NCI-H748 treated with DMSO at 0.1 percent for 48 hours (cell line): ENCODE measurements around the gene SCYGR1.
"Not testable (repeated sequence)": the region's sequence is repeated elsewhere in the genome, so short reads cannot be mapped to it uniquely, and the experiment has no call there.

Experiments used
- DNase-seq: peaks from one replicate; lab custom pipeline; 2025; lab: John Stamatoyannopoulos, UW

Gene SCYGR1

DNA sequence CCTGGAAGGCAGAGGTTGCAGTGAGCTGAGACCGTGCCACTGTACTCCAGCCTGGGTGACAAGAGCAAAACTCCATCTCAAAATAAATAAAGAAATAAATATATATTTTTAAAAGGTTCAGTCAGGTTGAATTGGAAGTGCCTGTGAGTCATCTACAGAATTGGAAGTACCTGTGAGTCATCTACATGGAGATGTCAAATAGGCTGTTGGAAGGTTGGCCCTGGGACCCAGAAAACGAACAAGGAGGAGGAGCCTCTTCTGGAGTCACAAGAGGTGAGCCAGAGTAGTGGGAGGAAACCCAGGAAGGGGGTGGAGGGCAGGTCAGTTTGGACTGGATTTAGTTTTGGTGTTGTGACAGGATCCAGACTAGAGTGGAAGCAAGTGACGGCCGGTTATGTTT lies 15.2 kb upstream of the SCYGR1 start:
- DNase-seq: no peak

DNA sequence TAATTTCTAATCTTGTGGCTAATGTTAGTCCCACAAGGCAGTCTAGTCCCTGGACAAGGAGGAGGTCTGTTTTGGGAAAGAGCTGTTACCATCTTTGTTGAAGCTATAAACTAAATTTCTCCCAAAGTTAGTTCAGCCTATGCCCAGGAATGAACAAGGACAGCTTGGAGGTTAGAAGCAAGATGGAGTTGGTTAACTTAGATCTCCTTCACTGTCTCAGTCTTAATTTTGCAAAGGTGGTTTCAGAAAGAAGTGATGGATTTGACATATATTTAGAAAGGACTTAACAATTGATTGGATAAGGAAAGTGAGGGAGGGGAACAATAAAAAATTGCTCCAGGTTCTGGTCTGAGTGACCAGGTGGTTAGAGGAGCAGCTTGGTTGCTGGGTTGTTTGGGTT lies 14.6 kb upstream of the SCYGR1 start:
- no peak for DNase-seq

DNA sequence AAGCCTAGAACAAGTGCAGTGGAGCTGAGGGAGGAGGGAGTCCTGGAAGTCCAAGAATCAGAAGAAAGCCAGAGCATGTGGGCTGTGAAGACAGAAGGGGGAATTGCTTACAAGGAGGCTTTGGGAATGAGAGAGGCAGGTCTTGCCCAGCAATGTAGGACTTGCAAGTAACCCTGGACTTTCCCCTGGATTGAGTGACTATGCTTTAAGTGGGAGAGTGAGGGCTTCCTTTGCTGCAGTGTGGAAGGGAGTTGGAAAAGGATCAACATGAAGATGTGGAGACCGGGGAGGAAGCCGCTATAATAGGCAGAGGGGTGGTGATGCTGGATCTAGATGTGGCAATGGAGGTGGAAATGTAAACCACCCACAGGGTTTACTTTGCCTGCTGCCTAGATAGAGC lies 13.8 kb upstream of the SCYGR1 start:
- no peak for DNase-seq

DNA sequence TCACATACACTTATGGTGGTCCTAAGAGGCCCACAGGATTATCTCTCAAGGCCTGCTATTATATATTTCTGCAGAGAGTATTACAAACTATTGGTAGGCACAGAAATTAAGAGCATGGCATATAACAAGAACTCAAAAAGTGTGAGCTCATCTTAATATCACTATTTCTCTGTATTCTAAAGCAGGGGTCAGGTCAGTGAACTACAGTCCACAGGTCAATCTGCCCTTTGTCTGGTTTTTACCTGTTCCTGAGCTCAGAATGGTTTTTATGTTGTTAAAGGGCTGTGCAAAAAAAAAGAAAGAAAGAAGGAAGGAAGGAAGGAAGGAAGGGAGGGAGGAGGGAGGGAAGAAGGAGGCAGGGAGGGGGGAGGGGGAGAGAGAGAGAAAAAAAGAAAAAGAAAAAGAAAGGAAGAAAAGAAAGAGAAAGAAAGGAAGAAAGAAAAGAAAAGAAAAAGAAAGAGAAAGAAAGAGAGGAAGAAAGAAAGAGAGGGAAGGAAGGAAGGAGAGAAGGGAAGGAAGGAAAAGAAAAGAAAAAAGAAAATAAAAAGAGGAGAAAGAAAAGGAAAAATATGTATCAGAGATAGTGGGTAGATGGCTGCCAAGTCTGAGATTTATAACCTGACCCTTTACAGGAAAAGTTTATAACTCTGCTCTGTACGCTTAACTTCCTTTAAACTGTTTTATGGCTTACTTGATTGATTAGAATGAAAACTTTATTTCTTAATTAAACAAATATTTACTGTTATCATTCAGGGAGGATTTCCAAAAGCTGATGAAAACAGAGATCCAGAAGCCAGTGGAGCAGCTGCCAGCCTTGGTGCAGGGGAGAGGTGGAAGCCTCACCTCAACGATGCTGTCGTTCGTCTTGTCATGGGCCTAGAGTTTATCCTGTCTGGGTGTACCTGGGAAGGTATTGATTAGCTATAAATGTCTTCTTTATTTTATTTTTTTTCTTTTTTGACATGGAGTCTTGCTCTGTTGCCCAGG lies 11.2 kb upstream of the SCYGR1 start:
- no peak for DNase-seq

DNA sequence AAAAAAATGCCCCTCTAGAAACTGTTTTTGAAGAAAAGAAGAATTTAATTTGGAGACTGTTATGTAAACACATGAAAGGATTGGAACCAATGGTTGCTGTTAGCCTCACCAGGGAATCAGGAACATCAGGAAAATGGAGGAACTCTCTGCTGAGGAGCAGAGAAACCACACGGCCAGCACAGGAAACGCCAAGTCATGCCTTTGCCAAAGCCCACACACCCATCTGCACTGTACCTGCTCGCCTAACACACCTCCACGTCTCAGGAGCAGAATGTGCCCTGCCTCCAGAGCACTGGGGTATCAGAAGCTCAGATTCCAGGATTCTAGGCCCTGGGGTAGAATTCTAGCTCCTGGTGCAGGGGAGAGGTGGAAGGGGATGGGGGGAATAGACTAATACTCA lies 9.8 kb upstream of the SCYGR1 start:
- no peak for DNase-seq

DNA sequence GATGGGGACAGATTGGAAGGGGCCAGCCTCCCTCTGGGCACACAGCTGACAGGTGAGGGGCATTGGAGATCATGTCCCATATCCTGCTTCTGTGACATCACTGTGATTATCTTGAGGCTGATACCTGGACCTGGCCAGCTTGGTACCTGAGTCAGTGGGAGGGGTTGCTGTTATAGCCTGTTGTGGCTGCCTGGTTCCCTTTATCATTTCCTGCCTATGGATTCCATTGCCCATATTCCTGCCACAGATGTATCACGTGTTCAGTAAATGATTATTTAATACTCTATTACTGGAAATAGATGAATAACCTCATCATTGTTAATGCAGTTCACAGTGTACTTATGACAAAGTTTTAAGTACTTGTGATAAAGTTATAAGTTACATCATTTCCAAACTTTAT lies 7.8 kb upstream of the SCYGR1 start:
- no peak for DNase-seq

DNA sequence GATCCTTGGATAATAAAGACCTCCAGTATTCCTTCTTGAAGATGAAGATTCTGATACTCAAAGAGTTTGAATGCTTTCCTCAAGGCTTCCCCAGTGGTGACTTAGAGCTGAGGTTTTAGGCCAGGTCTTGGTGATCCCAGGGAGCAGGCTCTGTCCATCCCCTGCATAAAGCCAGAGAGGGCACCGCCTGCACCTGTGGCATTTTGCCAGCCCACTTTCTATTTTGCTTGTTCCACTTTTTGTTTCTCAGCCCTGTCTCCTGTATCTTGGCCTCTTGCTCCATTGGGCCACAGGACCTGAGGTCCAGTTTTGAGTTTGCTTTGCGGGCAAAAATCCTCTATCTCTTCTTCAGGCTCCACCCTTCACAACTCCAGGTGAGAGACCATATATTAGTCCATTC lies 6.7 kb upstream of the SCYGR1 start:
- no peak for DNase-seq

DNA sequence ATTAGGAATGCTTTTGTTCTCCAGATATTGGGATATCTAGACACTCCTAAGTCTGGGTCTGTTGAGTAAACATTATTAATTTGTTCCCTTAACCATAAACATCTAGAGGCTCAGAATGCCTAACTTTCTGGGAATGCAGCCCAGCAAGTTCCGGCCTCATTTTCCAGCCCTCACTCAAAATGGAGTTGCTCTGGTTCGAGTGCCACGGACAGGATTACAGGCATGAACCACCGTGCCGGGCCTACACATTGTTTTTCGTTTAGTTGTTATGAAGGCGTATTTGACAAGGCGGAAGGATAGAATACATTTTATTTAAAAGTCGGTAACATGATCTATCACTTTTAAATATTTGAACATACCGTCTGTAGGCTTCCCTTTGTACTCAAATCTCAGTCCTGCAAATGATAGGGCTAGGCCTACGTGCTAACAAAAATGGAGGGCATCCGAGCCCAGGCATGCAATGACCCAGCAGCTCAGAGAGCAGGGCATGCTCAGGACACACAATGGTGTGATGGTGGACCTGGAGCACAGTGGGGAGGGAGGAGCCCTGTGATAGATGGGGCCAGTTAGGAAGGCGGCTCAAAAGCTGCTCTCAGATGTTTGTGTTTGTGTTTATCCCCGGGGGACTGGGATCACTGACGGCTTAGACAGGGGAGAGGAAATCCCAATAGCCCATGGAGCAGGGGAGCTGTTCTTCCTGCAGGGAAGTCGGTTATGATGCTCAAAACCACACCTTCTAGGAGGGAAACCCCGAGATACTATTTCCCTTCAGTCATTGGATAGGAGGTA lies 2.9 kb upstream of the SCYGR1 start:
- no peak for DNase-seq

DNA sequence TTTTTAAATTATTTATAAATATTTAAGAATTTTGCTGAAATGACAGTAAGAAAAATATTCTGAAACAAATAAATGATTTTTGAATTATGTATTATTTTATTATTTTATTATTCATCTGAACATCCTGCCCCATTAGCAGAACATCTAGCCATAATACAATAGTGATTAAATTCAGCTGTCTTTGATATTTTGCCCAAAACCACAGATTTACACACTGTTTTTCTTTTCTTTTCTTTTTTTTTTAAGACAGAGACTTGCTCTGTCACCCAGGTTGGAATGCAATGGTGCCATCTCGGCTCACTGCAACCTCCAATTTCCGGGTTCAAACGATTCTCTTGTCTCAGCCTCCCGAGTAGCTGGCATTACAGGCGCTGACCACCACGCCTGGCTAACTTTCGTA lies 1.9 kb upstream of the SCYGR1 start:
- DNase-seq: no peak

DNA sequence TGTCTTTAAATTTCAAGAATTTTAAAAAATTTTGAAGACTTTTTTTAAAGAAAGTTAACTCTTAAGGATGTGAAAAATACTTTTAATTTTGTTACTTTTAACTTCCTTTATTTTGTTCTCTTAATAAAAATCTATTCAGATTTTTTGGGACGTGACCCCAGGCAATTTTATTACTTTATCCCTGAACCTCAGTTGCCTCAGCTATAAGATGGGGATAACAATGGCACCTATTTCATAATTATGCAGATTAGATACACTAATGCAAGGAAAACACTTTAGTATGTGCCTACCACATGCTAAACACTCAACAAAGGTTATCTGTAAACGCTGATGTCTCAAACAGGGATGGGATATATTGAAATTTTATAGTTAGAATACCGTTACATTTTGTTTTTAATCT lies 1.5 kb upstream of the SCYGR1 start:
- no peak for DNase-seq

DNA sequence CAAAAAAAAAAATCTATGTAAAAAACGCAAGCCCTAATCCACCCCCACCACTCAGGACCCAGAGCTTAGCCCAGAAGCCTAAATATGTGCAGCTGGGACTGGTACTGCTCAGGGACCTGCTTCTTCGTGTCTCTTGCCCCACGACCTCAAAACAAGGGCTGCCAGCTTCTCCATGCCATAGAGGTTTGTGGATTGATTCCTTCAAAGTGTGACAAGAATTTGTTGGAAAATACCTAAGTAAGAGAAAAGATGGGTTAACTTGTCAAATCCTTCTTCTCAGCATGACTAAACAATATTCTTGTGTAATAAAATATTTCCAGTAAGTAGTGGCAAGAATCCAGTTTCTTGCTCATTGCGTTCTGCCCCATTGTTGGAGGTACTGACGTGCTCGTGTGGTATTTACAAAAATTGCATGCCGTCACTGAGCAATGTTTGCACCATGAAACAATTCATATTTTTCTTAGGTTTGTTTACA lies 825 bp upstream of the SCYGR1 start:
- DNase-seq: no peak

DNA sequence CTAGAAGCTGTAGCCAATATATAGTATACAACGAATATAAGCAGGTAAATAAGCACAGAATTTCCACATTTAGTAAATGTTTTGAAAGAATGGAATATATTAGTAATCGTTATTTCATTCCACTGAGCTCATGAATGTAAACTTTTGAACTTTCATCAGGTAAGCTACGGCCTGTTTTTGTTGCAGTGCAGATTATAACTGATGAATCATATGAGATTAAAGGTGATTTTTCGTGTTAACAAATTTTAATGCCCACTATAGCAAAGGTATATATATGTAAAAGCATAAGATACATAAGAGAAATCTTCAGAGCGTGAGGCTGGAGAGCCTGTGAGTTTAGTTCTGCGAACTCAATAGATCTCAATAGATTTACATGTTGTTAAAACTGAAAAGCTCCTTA lies 1.1 kb downstream of the SCYGR1 start:
- no peak for DNase-seq

DNA sequence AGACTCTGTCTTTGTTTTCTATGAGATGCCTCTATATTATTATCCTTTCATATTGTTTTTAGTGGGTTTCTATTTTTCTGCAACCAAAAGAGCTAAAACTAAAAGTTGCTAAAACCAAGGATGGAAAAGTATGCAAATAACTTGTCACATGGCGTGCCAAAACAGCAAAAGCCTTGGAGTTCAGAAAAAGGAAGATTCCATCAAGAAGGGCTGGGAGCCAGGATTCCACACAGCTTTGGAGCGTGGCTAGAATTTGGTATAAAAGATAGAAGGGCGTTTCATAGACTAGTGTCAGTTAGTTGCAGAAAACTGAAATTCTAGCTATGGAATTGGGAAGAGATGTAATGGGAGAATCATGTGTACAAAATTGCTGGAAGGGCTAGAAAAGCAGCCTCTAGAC lies 4.1 kb downstream of the SCYGR1 start:
- no peak for DNase-seq

DNA sequence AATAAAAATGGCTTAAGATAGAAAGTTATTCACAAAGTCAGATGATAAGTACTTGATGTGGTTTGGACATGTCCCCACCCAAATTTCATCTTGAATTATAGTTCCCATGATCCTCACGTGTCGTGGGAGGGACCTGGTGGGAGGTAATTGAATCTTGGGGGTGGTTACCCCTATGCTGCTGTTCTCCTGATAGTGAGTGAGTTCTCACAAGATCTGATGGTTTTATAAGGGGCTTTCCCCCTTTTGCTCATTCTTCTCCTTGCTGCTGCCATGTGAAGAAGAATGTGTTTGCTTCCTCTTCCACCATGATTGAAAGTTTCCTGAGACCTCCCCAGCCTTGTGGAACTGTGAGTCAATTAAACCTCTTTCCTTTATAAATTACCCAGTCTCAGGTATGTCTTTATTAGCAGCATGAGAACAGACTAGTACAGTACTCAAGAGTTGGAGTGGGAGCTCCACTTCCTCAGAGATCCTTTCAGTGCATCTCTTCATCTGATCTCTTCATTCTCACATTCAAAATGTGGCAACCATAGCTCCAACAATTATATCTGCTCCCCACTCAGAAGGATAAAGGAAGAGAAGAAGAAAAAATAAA lies 5.4 kb downstream of the SCYGR1 start:
- DNase-seq: not testable (repeated sequence)

DNA sequence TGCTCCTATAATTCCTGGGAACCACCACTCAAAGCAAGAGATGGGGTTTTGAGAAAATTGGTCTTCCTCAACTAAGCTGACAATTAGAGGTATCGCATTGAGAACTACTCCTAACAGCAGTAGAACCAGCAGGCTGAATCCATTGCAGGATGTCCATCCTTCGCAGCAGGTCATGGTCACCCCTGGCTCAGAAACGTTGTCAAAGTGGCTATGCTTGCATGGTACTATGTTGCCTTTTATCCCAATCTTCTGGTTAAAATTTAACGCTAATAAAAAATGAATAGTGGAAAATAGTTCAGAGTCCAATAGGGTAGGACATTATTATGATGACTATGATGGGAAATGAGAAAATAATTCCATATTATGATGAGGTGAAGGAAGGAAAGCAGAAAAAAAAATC lies 8.7 kb downstream of the SCYGR1 start, which contains the start of gene TM4SF20:
TM4SF20 (minus strand) TSS at position 212 of the 400 bp plus-strand sequence; CDS start at position 174, 38 bp downstream.
- no peak for DNase-seq

DNA sequence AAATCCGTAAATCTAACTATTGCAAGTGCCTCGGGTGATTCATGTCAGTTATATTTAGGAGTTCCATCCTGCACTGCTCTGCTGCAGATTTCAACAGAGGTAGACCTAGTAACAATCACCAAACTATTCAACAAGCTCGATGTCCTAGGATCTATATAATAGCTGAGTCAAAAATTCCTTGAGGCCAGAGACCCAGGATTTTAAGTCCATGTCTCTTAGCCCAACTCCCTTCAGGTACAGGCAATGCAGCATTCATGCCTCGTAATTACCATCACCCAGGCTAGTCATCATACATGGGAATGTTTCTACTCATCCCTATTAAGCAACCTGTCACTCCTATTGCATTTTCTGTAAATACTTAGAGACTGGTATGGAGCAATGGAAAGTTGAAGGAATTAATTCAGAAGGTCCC lies 9.4 kb downstream of the SCYGR1 start:
- no peak for DNase-seq

DNA sequence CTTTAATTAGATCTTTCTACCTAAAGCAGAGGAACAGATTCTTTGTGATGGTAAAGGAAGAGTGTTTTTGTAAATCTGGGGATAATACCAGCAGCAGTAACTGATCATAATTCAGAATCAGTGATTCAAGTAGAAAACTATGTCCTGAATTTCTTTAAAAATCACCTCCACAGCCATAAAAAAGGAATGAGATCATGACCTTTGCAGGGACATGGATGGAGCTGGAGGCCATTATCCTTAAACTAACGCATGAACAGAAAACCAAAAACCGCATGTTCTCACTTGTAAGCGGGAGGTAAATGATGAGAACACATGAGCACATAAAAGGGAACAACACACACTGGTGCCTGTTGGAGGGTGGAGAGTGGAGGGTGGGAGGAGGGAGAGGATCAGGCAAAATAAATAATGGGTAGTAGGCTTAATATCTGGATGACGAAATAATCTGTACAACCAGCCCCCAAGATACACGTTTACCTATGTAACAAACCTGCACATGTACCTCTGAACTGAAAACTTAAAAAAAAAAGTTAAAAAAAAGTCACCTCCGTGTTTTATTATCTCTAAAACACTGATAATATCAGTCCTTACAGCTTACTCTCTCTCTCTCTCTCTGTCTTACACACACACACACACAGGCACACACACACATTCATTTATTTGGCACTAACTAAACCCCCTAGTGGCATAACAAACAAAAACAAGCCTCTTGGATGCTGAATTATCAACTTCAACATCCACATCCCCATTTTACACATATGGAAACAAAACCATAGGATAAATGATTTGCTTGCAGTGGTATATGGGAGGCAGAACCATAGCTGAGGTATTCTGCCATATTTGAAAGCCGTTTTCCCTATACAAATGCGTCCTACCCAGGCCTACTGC lies 10.0 kb downstream of the SCYGR1 start:
- DNase-seq: no peak

DNA sequence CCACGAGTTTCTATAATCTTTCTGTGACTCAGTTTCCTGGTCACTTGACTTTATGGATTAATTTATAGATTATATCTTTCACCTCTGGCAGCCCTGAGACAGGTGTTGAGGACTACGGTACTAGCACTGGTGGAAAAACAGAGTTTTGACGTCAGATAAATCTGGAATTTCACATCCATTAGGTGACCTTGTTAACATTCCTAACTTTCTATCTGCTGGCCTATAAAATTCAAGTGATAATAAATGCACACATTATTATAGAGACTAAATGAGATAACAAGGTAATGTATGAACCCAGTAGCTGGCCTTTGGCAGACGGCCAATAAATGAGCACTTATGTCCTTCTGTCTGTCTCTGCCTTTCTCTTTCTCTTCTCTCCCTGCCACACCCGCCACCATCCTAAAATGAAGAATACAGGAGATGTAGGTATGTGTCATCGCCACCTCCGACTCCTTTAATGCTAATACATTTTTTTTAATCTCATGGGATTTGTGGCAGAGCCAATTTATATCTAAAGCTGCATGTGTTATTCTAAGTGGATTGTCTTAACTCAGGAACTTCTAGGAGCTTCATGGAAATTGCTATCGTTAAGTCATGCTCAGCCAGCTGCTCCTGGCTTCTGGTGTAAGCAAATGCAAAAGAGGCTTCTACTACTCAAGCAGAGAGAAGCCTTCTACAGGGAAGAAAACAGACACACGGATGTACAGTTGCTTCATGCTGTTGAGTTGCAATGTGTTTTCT lies 10.9 kb downstream of the SCYGR1 start:
- peak; percentile 9 for DNase-seq

DNA sequence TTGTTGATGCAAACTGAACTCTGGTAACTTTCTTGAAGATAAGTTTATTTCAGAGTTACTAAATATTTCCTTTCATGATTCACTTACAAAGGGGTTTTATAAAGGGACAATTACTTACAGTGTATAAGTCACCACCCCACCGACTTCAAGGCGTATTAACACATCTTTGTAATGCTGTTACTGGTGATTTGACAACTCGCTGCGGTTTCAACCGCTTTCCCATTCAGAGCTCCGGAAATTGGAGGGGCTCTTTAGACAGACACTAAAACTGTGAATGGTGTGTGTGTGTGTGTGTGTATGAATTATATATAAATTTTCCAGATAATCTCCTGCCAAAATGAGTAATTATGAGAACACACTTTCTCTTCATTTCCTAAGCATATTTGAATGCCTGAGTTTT lies 13.6 kb downstream of the SCYGR1 start:
- no peak for DNase-seq

DNA sequence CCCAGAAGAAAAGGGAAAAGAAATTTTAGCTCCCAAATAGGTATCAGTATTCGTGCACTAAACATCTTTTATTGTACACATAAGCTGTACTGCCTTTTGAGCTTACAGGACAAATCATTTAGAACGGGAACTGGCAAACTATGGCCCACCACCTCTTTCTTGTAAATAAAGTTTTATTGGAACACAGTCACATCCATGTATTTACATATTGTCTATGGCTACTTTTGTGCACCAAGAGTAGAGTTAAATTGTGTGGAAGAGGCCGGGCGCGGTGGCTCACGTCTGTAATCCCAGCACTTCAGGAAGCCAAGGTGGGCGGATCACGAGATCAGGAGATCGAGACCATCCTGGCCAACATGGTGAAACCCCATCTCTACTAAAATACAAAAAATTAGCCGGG lies 14.4 kb downstream of the SCYGR1 start:
- no peak for DNase-seq
